Activated CD8-positive, alpha-beta memory T cell treated with anti-CD3 and anti-CD28 coated beads, Interleukin-2, amount 50 U/mL, for 1 hour (primary cell): ENCODE data around the gene ATP5F1A.
"Not testable (repeated sequence)": the region's sequence is repeated elsewhere in the genome, so short reads cannot be mapped to it uniquely, and the experiment has no call there.

Experiments
- DNase-seq: peaks from one replicate; pipeline ENCODE4 v3.0.0-alpha.2; 2020; ENCODE audit errors: extremely low read depth

The ATP5F1A gene

GRCh38 chr18:46097801-46098615 is at the start of gene ATP5F1A:
Gene ATP5F1A (minus strand): TSS chr18:46098296. CDS start chr18:46098231, 65 bp downstream.
- peak; percentile 69 for DNase-seq

- DNase-seq: no peak
These were observed 43.1 kb upstream of the ATP5F1A start for GRCh38 chr18:46141199-46141598.

- no peak for DNase-seq
These were observed 42.1 kb upstream of the ATP5F1A start for GRCh38 chr18:46140173-46140572.

- DNase-seq: no peak
These were observed 37.0 kb upstream of the ATP5F1A start for GRCh38 chr18:46134920-46135675.

GRCh38 chr18:46133534-46133933 is 35.4 kb upstream of the ATP5F1A start:
- no peak for DNase-seq

- DNase-seq: not testable (repeated sequence)
These were observed 32.5 kb upstream of the ATP5F1A start for GRCh38 chr18:46130549-46130948.

- no peak for DNase-seq
These were observed 32.0 kb upstream of the ATP5F1A start for GRCh38 chr18:46130061-46130460.

- not testable (repeated sequence) for DNase-seq
These were observed 28.5 kb upstream of the ATP5F1A start for GRCh38 chr18:46126625-46127024.

- DNase-seq: no peak
These were observed 15.7 kb upstream of the ATP5F1A start for GRCh38 chr18:46113751-46114150.

GRCh38 chr18:46110406-46110805 is 12.3 kb upstream of the ATP5F1A start:
- DNase-seq: no peak

GRCh38 chr18:46109386-46109785 is 11.3 kb upstream of the ATP5F1A start:
- DNase-seq: no peak

- DNase-seq: no peak
These were observed 6.2 kb upstream of the ATP5F1A start, which contains the start of gene HAUS1 for GRCh38 chr18:46104128-46104911. Gene HAUS1 (plus strand): TSS chr18:46104385. CDS start chr18:46104412, 27 bp downstream.

- no peak for DNase-seq
These were observed 1.4 kb upstream of the ATP5F1A start for GRCh38 chr18:46099463-46099862.

GRCh38 chr18:46098616-46098933 is 479 bp upstream of the ATP5F1A start:
- DNase-seq: no peak

- DNase-seq: no peak
These were observed 680 bp downstream of the ATP5F1A start for GRCh38 chr18:46097431-46097800.

- no peak for DNase-seq
These were observed 1.3 kb downstream of the ATP5F1A start for GRCh38 chr18:46096651-46097300.

GRCh38 chr18:46095532-46095931 is 2.6 kb downstream of the ATP5F1A start:
- no peak for DNase-seq

- DNase-seq: not testable (repeated sequence)
These were observed 9.6 kb downstream of the ATP5F1A start for GRCh38 chr18:46088501-46088900.

- DNase-seq: no peak
These were observed 13.7 kb downstream of the ATP5F1A start for GRCh38 chr18:46084431-46084830.

GRCh38 chr18:46080156-46080555 is 17.9 kb downstream of the ATP5F1A start:
- no peak for DNase-seq

GRCh38 chr18:46079336-46079735 is 18.8 kb downstream of the ATP5F1A start:
- DNase-seq: no peak
